DND-41 (cell line): Measurements from ENCODE around the gene SLC4A5.

Experiments
- CTCF ChIP-seq: IDR thresholded peaks from 2 replicates; pipeline ENCODE4 v1.5.1; 2012; ENCODE audit warnings: borderline replicate concordance, low read length, moderate library complexity, mild to moderate bottlenecking; ENCODE audit not compliant: poor library complexity, severe bottlenecking; ENCODE audit errors: extremely low read depth
- EZH2 ChIP-seq: IDR thresholded peaks from 3 replicates; pipeline ENCODE4 v1.6.1; 2012; ENCODE audit warnings: borderline replicate concordance, low read depth, mild to moderate bottlenecking, moderate library complexity, low read length, inconsistent platforms; ENCODE audit not compliant: severe bottlenecking

GRCh38 chr2:74244286-74244685 is 98.9 kb downstream of the SLC4A5 start:
- TF ChIP-seq EZH2 (no peak), CTCF (no peak)
